Measurements from ENCODE around the gene BBS5.

The BBS5 gene

GRCh38 chr2:169546756-169547155 lies 67.5 kb downstream of the BBS5 start:
- H3K36me3 ChIP-seq (ENCODE audit: low read length): peaks cover 15% of the 10 kb centered on the region; the same call in 1 of the 2 replicates
- no peak for TF ChIP-seq EZH2phosphoT487 (conservative IDR thresholded peaks at IDR 0.05; ENCODE audit: low read length)
- no peak for TF ChIP-seq CTCF (IDR thresholded peaks at IDR 0.05; ENCODE audit: insufficient read depth, low read length, poor library complexity, severe bottlenecking)
- no peaks in the 10 kb centered on the region for H3K9me3 ChIP-seq (ENCODE audit: insufficient read depth, low read length)
- H3K9ac ChIP-seq (ENCODE audit: low read length): no peak overlapping the region
- H3K79me2 ChIP-seq (ENCODE audit: insufficient read depth, low read length): no peaks in the 10 kb centered on the region
- no peak overlapping the region for H2AFZ ChIP-seq (ENCODE audit: low read depth, low read length, severe bottlenecking)
- no peaks in the 10 kb centered on the region for H4K20me1 ChIP-seq (ENCODE audit: low read depth, low read length)
- H3K27ac ChIP-seq (ENCODE audit: low read depth, low read length): no peak overlapping the region
- H3K4me2 ChIP-seq (ENCODE audit: low read depth, low read length, poor library complexity, severe bottlenecking): no peak overlapping the region
- H3K27me3 ChIP-seq (ENCODE audit: low read length): no peaks in the 10 kb centered on the region
- no peaks in the 10 kb centered on the region for H3K9me2 ChIP-seq (replicated peaks; ENCODE audit: insufficient read depth, low read length)
- H3F3A ChIP-seq (ENCODE audit: insufficient read depth): no peaks in the 10 kb centered on the region
- no peak overlapping the region for H3K4me3 ChIP-seq (ENCODE audit: insufficient read depth, low read length, poor library complexity, severe bottlenecking)

Measured in SU-DHL-6 (cell line).